COLO668 (cell line): ENCODE results near the gene HSDL2.
"Not testable (repeated sequence)": the region's sequence is repeated elsewhere in the genome, so short reads cannot be mapped to it uniquely, and the experiment has no call there.

Experiments
- DNase-seq: peaks from one replicate; lab custom pipeline; 2025; ENCODE audit not compliant: unreplicated experiment; lab: John Stamatoyannopoulos, UW

The HSDL2 gene

GRCh38 chr9:112393146-112393545 lies 13.2 kb downstream of the HSDL2 start:
- DNase-seq, result peak; percentile 10

DNA sequence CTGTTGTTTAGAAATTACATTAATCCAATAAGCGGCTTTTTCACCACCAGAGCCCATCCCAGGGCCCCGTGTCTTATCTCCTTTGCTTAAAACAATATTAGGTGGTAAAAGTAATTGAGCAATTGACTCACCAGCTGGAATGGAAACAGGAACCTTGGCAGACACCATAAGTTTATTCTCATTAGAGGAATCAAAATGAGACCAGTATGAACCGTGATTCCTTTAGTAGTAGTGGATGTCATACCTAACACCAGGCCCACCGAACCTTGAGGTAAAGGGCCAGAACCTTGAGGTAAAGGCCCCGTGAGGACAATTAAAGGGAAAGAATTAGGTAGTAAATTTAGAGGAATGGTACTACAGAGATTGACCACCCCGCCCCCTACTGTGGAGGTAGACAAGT lies 16.5 kb downstream of the HSDL2 start:
- DNase-seq, result no peak

GRCh38 chr9:112396872-112397271 lies 17.0 kb downstream of the HSDL2 start:
- no peak for DNase-seq

GRCh38 chr9:112401175-112401815 lies 21.4 kb downstream of the HSDL2 start:
- DNase-seq, result peak; percentile 28

- no peak for DNase-seq
Measured at GRCh38 chr9:112403614-112404201, 23.8 kb downstream of the HSDL2 start.

DNA sequence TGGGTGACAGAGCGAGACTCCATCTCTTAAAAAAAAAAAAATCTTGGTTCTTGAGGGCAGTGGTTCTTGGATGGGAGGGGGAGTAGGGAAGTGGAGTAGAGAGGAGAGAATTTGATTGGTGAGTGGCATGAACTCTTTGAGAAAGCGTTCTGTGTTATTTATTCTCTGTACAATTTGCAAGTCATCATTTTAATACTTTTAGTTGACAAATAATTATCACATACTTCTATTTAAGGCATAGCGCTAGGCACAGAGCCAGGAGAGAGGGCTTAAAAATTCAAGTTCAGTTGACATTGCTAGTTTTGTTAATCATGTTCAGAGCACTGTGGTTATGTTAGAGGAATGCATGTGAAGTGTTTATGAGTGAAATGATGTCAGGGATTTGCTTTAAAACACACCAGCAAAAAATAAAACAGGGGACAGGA lies 24.6 kb downstream of the HSDL2 start:
- no peak for DNase-seq

DNA sequence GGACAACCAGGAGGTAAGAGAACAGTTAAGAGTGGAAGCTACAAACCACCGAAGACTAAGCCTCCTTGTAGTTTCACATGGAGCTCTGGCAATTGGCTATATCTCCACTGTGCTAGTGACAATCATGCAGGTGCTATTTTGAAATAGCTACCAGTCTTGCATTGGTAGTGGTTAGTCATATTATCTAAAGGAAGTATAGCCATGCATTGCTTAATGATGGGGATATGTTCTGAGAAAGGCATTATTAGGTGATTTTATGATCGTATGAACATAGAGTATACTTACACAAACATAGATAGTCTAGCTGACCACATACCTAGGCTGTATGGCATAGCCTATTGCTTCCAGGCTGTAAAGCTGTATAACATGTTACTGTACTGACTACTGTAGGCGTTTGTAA lies 28.4 kb downstream of the HSDL2 start:
- DNase-seq, result no peak

- no peak for DNase-seq
Measured at GRCh38 chr9:112408819-112409218, 28.9 kb downstream of the HSDL2 start.

- DNase-seq, result no peak
Measured at GRCh38 chr9:112409758-112410157, 29.9 kb downstream of the HSDL2 start.

DNA sequence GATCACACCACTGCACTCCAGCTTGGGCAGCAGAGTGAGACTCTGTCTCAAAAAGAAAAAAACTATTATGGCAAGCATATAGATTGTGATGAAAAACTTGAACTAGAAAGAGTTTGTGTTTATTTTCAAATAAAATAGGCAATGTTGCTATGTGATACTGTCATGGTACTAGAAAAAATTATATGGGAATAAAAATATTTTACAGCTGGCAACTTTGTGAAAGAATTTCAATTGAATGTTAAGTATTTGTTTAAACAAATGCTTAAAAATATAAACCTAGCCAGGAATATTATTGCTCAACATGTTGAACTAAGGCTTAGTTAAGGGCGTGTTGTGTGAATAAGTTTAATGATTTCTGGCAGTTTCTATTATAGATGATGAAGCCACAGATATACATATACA lies 31.7 kb downstream of the HSDL2 start:
- no peak for DNase-seq

DNA sequence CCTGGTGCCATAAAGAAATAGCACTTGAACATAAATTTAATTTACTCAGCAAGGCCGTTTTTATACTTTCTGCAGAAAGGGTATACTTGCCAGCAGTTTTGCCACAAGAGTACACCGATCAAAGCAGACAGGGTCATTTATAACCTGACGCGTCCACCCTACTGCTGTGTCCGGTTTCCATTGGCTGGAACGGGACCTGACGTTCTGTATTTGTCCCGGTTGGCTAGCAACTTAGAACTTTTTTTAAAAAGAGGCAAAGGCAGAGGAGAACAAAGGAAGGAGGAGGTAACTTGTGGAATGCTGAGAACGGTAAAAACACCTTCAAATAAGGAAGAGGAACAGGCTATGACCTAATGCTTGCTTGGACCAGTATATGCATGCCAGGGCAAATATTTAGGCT lies 33.8 kb downstream of the HSDL2 start:
- not testable (repeated sequence) for DNase-seq

GRCh38 chr9:112420208-112420607 lies 40.3 kb downstream of the HSDL2 start:
- DNase-seq, result no peak

GRCh38 chr9:112421771-112422222 lies 41.9 kb downstream of the HSDL2 start:
- no peak for DNase-seq

DNA sequence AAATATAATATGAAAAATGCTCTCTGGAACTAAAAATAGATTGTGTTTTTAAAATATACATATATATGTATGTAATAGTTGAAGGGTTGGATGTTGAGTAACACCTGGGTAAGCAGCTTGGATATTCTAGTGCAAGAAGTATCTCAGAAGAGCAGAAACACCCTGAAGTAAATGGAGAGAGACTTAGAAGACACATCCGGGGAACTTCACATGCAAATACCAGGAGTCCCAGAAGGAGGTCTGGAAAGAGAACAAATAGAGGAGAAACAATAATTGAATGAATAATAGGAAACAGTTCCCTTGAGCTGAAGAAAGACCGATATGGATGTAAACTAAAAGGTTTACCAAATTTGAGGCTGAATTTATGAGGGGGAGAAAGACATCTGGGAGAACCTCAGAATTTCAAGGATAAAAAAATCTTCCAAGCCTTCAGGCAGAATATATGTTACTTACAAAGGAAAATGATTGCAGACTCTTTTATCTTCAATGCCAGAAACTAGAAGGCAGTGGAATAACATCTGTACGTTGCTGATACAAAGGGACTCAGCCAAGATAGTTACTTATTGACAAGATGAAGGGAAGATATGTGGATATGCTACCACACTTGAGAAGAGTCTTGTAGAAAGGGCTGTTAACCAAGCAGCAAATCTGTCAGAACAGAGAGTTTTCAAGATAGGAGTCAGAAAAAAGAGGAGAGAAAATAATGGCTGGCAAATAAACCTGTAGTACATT lies 42.7 kb downstream of the HSDL2 start:
- no peak for DNase-seq

DNA sequence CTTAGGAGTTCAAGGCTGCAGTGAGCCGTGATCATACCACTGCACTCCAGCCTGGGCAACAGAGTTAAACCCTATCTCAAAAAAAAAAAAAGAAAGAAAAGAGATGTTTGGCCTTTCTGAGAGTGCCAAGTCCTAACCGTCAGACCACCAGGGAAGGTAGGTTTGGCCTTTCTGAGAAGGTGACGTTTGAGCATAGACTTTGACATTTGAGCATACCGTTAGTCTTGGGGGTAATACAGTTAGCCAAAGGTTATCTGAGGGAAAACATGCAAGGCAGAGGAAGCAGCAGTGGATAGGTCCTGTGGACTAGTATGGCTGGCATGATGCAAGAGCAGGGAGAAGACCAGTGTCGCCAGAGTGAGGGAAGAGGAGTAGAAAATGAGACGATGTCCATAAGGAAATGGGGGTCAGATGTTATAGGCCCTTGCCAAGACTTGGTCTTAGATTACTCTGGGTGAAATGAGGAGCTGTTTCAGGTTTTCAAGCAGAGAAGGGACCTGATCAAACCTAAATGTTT lies 50.2 kb downstream of the HSDL2 start:
- no peak for DNase-seq

DNA sequence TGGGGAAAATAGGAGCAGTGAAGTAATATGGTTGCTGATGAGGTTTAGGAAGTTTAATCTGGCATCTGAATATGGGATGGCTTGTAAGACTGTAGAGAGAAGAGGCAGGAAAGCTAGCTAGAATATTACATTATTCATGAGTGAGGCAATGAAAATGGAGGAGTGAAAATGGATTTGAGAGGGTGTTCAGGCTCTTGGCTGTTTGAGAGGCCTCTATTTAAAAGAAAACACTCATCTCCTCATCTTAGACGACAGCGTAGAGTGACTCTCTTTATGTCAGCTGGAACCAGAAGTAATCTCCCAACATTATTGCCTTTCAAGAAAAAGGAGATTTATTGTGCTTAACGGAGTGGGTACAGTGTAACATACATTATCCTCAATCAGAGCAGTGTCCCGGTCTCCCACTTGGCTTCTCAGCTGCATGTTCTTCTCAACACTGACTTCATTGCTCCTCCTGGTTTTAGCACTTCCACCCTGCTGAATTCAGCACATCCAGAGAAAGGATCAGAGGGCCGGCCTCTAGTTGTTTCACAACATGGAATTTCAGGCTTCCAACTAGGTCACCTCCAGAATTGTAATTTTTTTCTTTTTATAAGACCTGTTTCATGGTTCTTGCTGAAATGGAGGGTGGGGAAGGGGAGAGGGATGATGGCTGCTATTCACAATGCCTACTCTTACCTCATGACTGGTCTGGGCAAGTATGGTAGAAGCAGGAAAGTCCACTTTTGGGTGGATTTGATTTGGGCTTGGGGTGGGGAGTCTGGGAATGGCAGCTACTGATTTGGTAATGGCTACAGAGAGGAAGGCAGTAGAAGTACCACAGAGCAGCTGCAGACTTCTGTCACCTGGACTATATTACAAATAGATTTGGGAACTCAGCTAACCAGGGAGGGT lies 53.8 kb downstream of the HSDL2 start:
- no peak for DNase-seq

GRCh38 chr9:112434487-112434886 lies 54.6 kb downstream of the HSDL2 start:
- DNase-seq, result no peak

DNA sequence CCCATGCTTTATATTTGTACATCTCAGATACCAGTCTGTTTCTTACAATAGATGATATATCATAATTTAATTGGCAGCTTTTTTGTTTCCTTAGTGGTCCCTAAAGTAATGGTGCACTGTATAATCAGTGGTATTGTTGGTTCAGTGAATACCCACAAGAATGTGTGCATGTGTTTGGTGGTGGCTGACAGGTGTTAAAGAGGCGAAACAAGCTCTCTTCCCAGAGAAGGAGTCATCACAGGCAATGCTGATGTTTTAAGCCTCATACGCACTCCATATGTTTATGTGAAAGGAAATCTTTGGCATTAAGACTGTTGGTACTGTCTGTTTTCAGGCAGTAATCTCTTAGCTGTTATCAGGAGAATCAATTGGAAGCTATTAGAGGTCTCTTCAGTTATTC lies 57.5 kb downstream of the HSDL2 start:
- DNase-seq, result peak; percentile 23

- peak; percentile 47 for DNase-seq
Measured at GRCh38 chr9:112439171-112439570, 59.3 kb downstream of the HSDL2 start.

DNA sequence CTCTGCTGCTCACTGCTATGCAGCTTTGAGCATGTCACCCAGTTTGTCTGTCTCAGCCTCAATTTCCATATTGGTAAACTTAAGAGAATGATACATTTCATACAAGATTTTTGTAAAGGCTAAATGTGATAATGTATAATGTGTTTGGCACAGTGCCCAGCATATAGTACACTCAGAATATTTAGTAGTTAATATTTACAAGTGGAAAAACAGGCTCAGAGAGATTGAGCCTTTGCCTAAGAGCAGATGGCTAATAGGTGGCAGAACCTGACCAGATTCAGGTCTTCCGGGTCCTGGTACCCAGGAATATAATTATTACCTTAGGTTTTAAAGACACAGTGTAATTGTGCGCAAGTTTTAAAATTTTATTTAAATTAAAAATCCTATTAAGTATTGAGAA lies 59.9 kb downstream of the HSDL2 start:
- peak; percentile 13 for DNase-seq

GRCh38 chr9:112443200-112443599 lies 63.3 kb downstream of the HSDL2 start:
- DNase-seq, result no peak
